Measurements from ENCODE around the gene SHISA2. TPM values are rescaled to one million over a fixed set of nuclear protein-coding genes. Genes with fewer than 3 reads are reported as not detected.

SHISA2 gene
- total RNA-seq, 1 experiment from 2014 or later: 8.1 TPM

- Histone ChIP-seq H3K4me1 (ENCODE audit: insufficient read depth, low read length) (no peaks in the 10 kb centered on the region), H3K18ac (ENCODE audit: insufficient read length, low read depth, low read length) (no peak overlapping the region), H3K4me2 (ENCODE audit: insufficient read depth, insufficient read length, low read length) (no peak overlapping the region), H3K23ac (ENCODE audit: insufficient read length, low read depth, low read length) (no peak overlapping the region), H2BK20ac (ENCODE audit: low read depth, low read length, poor library complexity, severe bottlenecking) (no peak overlapping the region), H3K23me2 (ENCODE audit: insufficient read length, low read depth, low read length, poor library complexity, severe bottlenecking) (no peaks in the 10 kb centered on the region), H3K27me3 (ENCODE audit: insufficient read depth, low read length) (no peaks in the 10 kb centered on the region; the same call in 1 of the 2 replicates), H2AFZ (ENCODE audit: low read length) (no peak overlapping the region), H2BK15ac (ENCODE audit: low read depth, low read length) (no peak overlapping the region), H3K27ac (ENCODE audit: insufficient read length, low read depth, low read length) (no peak overlapping the region), H3K9me3 (ENCODE audit: control insufficient read depth, low read depth, low read length) (no peaks in the 10 kb centered on the region), H4K91ac (ENCODE audit: insufficient read length, low read depth, low read length) (no peak overlapping the region), H3K79me1 (ENCODE audit: insufficient read depth, low read depth, low read length, poor library complexity, severe bottlenecking) (no peaks in the 10 kb centered on the region), H4K20me1 (ENCODE audit: control insufficient read depth, insufficient read depth, insufficient read length) (no peaks in the 10 kb centered on the region), H2BK12ac (ENCODE audit: insufficient read length, low read depth, low read length) (no peak overlapping the region), H3T11ph (ENCODE audit: low read length) (no peak overlapping the region), H4K8ac (replicated peaks; ENCODE audit: insufficient read length, low read depth, low read length) (no peak overlapping the region), H2BK120ac (ENCODE audit: low read depth, low read length, poor library complexity, severe bottlenecking) (no peak overlapping the region), H3K9ac (ENCODE audit: extremely low read depth, insufficient read length, low read length) (no peak overlapping the region), H4K5ac (ENCODE audit: insufficient read length, low read depth, low read length) (no peak overlapping the region), H3K79me2 (ENCODE audit: insufficient read depth, low read length) (no peaks in the 10 kb centered on the region), H3K4ac (ENCODE audit: low read depth, low read length) (no peak overlapping the region), H3K56ac (ENCODE audit: insufficient read length, low read depth, low read length) (no peak overlapping the region), H2AK5ac (ENCODE audit: insufficient read length, low read length) (no peak overlapping the region), H3K14ac (ENCODE audit: insufficient read depth, low read length) (no peak overlapping the region), H2BK5ac (ENCODE audit: insufficient read length, low read length) (no peak overlapping the region)
- H3K27ac Mint-ChIP-seq: no peak overlapping the region
- H3K27me3 Mint-ChIP-seq (ENCODE audit: low read depth): peaks cover 9% of the 10 kb centered on the region
- H3K9me3 Mint-ChIP-seq: no peaks in the 10 kb centered on the region
- H3K36me3 Mint-ChIP-seq (ENCODE audit: insufficient read depth in 1 of 3, low read depth in 3 of 3): peaks cover 0 to 3% (median 0%) of the 10 kb centered on the region in 3 experiments; a peak in 1 of 7 replicates
- TF ChIP-seq, protein P1, sequence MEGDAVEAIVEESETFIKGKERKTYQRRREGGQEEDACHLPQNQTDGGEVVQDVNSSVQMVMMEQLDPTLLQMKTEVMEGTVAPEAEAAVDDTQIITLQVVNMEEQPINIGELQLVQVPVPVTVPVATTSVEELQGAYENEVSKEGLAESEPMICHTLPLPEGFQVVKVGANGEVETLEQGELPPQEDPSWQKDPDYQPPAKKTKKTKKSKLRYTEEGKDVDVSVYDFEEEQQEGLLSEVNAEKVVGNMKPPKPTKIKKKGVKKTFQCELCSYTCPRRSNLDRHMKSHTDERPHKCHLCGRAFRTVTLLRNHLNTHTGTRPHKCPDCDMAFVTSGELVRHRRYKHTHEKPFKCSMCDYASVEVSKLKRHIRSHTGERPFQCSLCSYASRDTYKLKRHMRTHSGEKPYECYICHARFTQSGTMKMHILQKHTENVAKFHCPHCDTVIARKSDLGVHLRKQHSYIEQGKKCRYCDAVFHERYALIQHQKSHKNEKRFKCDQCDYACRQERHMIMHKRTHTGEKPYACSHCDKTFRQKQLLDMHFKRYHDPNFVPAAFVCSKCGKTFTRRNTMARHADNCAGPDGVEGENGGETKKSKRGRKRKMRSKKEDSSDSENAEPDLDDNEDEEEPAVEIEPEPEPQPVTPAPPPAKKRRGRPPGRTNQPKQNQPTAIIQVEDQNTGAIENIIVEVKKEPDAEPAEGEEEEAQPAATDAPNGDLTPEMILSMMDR (conservative IDR thresholded peaks at IDR 0.05): no peak
- WGBS (ENCODE audit: extremely low coverage, insufficient read length, low lambda C conversion rate): no CpG with 5 or more reads among the region's 7 CpGs
- no peak overlapping the region for H3K4me3 Mint-ChIP-seq
- peaks cover 31 to 34% of the 10 kb centered on the region in 2 experiments for H3K4me1 Mint-ChIP-seq
- no peak for DNase-seq
Observed at GRCh38 chr13:26019251-26019650, 32.6 kb downstream of the SHISA2 start.
